HG03095 (cell line): ENCODE data around the gene P4HB.

Experiments used
- ATAC-seq: cut with Tn5 transposase; IDR thresholded peaks from one replicate; pipeline ENCODE4 v1.9.1; 2021; ENCODE audit warnings: moderate library complexity; ENCODE audit not compliant: unreplicated experiment

P4HB gene

GRCh38 chr17:81794509-81794908 lies 65.8 kb downstream of the P4HB start:
- ATAC-seq, result no peak

- ATAC-seq, result no peak
Observed at GRCh38 chr17:81794074-81794476, 66.3 kb downstream of the P4HB start.
